BLaER1 treated with 17β-estradiol and CSF1 and Interleukin-3, amounts not matched to agents 10 nM and 100 nM (cell line): ENCODE results near the gene PSMA7.

ENCODE experiments used
- H3K27ac ChIP-seq, 11 experiments: shearing (Covaris generic); formaldehyde crosslinking; 2 replicates each; pipeline ENCODE4 v1.8.1; 2022
- H3K27me3 ChIP-seq, 11 experiments: shearing (Covaris generic); formaldehyde crosslinking; 2 replicates each; pipeline ENCODE4 v1.8.1; 2022
- H3K36me3 ChIP-seq, 11 experiments: shearing (Covaris generic); formaldehyde crosslinking; 2 replicates each; pipeline ENCODE4 v1.8.1; 2022
- H3K4me1 ChIP-seq, 10 experiments: shearing (Covaris generic); formaldehyde crosslinking; 2 replicates each; pipeline ENCODE4 v1.8.1; 2022
- H3K4me2 ChIP-seq, 11 experiments: shearing (Covaris generic); formaldehyde crosslinking; 2 replicates each; pipeline ENCODE4 v1.8.1; 2022
- H3K4me3 ChIP-seq, 10 experiments: shearing (Covaris generic); formaldehyde crosslinking; 2 replicates each; pipeline ENCODE4 v1.8.1; 2022
- H3K9ac ChIP-seq, 11 experiments: shearing (Covaris generic); formaldehyde crosslinking; 2 replicates each; pipeline ENCODE4 v1.8.1; 2022
- H3K9me3 ChIP-seq, 11 experiments: shearing (Covaris generic); formaldehyde crosslinking; replicated peaks in 1 of 11; 2 replicates each; pipeline ENCODE4 v1.8.1; 2022
- H4K20me1 ChIP-seq, 11 experiments: shearing (Covaris generic); formaldehyde crosslinking; 2 replicates each; pipeline ENCODE4 v1.8.1; 2022
- Cebpa-rat ChIP-seq, 11 experiments: shearing (Covaris generic); IDR thresholded peaks; 2 replicates each; pipeline ENCODE4 v1.8.1; 2022

PSMA7 gene

DNA sequence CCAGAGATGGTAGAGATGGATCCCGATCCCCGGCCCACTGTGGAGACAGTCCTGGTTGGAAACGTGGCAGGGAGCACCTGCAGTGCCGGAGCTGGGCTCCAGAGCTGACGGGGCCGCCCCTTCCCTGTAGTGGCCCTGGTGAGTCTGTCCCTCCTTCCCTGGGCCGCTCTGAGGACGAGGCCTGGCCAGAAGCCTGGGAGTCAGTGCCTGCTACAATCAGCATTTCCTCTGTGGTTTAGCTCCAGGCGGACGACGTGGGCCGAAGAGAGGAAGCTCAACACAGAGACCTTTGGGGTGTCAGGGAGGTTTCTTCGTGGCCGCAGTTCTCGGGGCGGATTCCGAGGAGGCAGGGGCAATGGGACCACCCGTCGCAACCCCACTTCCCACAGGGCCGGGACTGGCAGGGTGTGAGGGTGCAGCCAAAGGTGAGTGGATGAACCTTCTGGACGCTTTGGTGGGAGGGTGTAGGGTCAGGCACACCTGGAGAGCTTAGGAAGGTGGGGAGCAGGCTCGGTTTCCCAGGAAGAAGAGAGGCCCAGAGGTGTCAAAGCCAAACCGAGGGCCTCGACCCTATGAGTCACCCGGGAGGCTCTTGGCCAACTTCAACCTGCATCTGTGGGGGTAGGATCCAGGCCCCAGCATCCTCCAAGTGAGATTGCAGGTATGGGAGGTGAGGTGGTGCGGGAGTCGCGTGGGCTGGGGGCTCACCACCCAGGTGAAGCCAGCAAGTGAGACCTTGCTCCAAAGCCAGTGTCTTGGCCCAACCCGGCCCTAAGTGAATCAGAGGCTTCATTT is 9.9 kb downstream of the PSMA7 start:
- H3K27ac ChIP-seq = peak overlapping the region; percentile 62 to 86 (median 82)

GRCh38 chr20:62132421-62132820 is 10.8 kb downstream of the PSMA7 start:
- Histone ChIP-seq H3K4me2 (peak overlapping the region; percentile 93 to 100 (median 98)), H3K4me1 (peaks cover 88 to 99% (median 96%) of the 10 kb centered on the region in 10 experiments), H3K27ac (peak overlapping the region; percentile 62 to 86 (median 82)), H3K9ac (peak overlapping the region; percentile 65 to 78 (median 73); a peak in 21 of 22 replicates), H3K9me3 (no peaks in the 10 kb centered on the region), H3K36me3 (peaks cover 65 to 89% (median 77%) of the 10 kb centered on the region in 11 experiments), H3K4me3 (peak overlapping the region; percentile 31 to 67 (median 51); a peak in 19 of 20 replicates), H3K27me3 (no peaks in the 10 kb centered on the region), H4K20me1 (peaks cover 43 to 90% (median 70%) of the 10 kb centered on the region in 11 experiments)
- TF ChIP-seq Cebpa-rat (IDR thresholded peaks at IDR 0.05) = no peak

More for the DNA sequence above, 9.9 kb downstream of the PSMA7 start:
- Histone ChIP-seq H3K4me3 (peak overlapping the region; percentile 31 to 67 (median 51)), H3K36me3 (peaks cover 65 to 89% (median 77%) of the 10 kb centered on the region in 11 experiments), H3K9ac (peak overlapping the region; percentile 65 to 78 (median 73)), H3K9me3 (no peaks in the 10 kb centered on the region), H4K20me1 (peaks cover 43 to 90% (median 70%) of the 10 kb centered on the region in 11 experiments), H3K4me1 (peaks cover 81 to 97% (median 90%) of the 10 kb centered on the region in 10 experiments), H3K4me2 (peak overlapping the region; percentile 93 to 100 (median 98)), H3K27me3 (no peaks in the 10 kb centered on the region)
- TF ChIP-seq Cebpa-rat (IDR thresholded peaks at IDR 0.05) = no peak

DNA sequence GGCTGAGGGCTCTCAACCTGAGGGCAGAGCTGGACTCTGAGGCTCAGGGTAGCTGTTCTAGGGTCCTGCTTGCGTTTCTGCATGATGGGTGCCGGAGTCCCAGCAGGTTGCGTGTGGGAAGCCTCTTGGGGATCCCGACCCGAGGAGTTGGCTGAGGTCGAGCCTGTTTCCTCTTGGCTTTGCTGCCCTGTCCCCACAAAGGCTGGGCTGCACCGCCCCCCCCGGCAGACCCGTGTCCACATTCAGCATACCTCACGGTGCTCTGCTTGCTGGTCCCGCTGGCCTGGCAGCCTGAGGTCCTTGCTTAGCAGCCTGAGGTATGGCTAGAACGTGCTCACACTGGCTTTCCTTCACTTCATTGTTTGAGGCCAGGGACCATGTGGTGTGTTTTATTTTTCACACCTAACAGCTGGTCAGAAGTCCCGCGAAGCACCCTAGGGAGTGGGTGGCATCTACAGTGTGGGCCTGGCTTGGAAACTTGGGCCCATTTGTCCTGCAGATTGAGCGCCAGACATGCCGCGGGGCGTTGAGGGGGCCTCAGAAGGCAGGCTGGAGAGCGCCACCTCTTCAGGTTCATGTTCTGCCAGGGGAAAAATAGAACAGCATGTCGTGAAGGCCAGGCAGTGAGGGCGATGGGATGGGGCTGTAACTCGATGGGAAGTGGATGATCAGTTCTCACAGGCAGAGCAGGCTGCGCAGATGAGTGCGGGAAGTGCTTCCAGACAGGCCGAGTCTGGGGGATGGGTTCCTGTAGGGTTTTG is 11.5 kb downstream of the PSMA7 start:
- peaks cover 41 to 90% (median 69%) of the 10 kb centered on the region in 11 experiments for H4K20me1 ChIP-seq
- no peaks in the 10 kb centered on the region for H3K27me3 ChIP-seq
- H3K9ac ChIP-seq = peak overlapping the region; percentile 65 to 78 (median 73); a peak in 19 of 22 replicates
- peak overlapping the region in 9 of 10 experiments; percentile 44 to 67 (median 52); a peak in 15 of 20 replicates for H3K4me3 ChIP-seq
- peaks cover 91 to 100% (median 98%) of the 10 kb centered on the region in 10 experiments for H3K4me1 ChIP-seq
- H3K4me2 ChIP-seq = peak overlapping the region; percentile 93 to 100 (median 98)
- H3K27ac ChIP-seq = peak overlapping the region; percentile 62 to 86 (median 82)
- no peaks in the 10 kb centered on the region for H3K9me3 ChIP-seq
- no peak for TF ChIP-seq Cebpa-rat (IDR thresholded peaks at IDR 0.05)
- peaks cover 65 to 90% (median 78%) of the 10 kb centered on the region in 11 experiments for H3K36me3 ChIP-seq

GRCh38 chr20:62129731-62130531 is 13.3 kb downstream of the PSMA7 start:
- Histone ChIP-seq H3K27me3 (no peaks in the 10 kb centered on the region), H3K9ac (peak overlapping the region in 10 of 11 experiments; percentile 17 to 75 (median 64); a peak in 17 of 22 replicates), H3K9me3 (no peaks in the 10 kb centered on the region), H3K27ac (peak overlapping the region in 9 of 11 experiments; percentile 37 to 85 (median 77); a peak in 18 of 22 replicates), H3K4me2 (peak overlapping the region; percentile 93 to 100 (median 98)), H4K20me1 (peaks cover 32 to 90% (median 69%) of the 10 kb centered on the region in 11 experiments; a peak in 21 of 22 replicates), H3K4me1 (peaks cover 93 to 100% (median 99%) of the 10 kb centered on the region in 10 experiments), H3K4me3 (peak overlapping the region in 7 of 10 experiments; percentile 7 to 36 (median 34); a peak in 11 of 20 replicates), H3K36me3 (peaks cover 65 to 90% (median 78%) of the 10 kb centered on the region in 11 experiments)
- TF ChIP-seq Cebpa-rat (IDR thresholded peaks at IDR 0.05) = no peak

DNA sequence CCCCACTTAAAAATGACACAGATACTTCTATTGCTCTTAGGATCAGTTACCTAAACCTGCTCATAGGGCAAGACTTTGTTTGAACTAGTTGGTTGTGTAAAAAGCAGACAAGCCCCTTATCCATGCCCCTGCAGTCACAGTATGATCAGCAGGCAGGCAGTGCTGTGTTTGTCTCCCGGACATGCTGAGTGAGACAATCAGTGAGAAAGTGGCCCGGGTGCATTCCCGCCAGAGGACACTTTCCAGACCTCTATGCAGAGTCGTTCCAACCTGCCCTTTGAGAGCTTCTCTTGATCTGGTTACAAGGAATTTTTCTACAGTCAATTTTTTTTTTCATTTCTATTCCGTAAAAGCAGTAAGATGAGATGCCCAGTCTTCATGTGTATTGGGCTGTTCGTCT is 14.7 kb downstream of the PSMA7 start:
- Histone ChIP-seq H3K4me1 (peaks cover 93 to 100% (median 99%) of the 10 kb centered on the region in 10 experiments), H3K36me3 (peaks cover 66 to 91% (median 78%) of the 10 kb centered on the region in 11 experiments), H3K27ac (peak overlapping the region in 4 of 11 experiments; percentile 63 to 84 (median 80); a peak in 6 of 22 replicates), H3K4me3 (0 out of 20 replicates have a peak overlapping the region, but pooled peaks of 1 of the 10 experiments have one; percentile 7), H3K9me3 (no peaks in the 10 kb centered on the region), H3K9ac (peak overlapping the region in 6 of 11 experiments; percentile 4 to 74 (median 60); a peak in 7 of 22 replicates), H3K27me3 (no peaks in the 10 kb centered on the region), H4K20me1 (peaks cover 31 to 90% (median 72%) of the 10 kb centered on the region in 11 experiments), H3K4me2 (peak overlapping the region; percentile 93 to 100 (median 98))
- TF ChIP-seq Cebpa-rat (IDR thresholded peaks at IDR 0.05) = no peak

DNA sequence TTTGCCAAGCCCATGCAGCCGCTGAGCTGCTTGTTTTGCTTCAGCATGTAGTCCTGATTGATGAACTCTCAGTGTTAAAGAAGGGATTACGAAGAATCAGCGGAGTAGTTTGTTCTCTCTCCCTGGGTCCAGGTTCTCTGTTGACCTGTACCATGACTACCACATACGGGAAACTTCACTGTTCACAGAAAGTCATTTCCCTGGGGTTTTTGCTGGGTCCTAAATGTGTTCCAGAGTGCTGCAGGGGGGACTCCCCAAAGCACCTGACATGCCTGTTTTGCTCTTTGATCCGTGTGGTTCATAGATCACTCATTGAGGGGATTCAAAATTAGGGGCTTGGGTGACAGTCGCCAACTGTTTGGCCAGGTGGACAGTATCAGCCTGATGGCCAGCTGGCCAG is 15.4 kb downstream of the PSMA7 start:
- Histone ChIP-seq H3K4me2 (peak overlapping the region; percentile 93 to 100 (median 98)), H3K27me3 (no peaks in the 10 kb centered on the region), H3K9ac (peak overlapping the region in 6 of 11 experiments; percentile 2 to 73 (median 16); a peak in 3 of 22 replicates), H3K4me1 (peaks cover 86 to 97% (median 95%) of the 10 kb centered on the region in 10 experiments), H4K20me1 (peaks cover 31 to 90% (median 72%) of the 10 kb centered on the region in 11 experiments), H3K27ac (no peak overlapping the region), H3K4me3 (no peak overlapping the region), H3K36me3 (peaks cover 66 to 85% (median 77%) of the 10 kb centered on the region in 11 experiments), H3K9me3 (no peaks in the 10 kb centered on the region)
- TF ChIP-seq Cebpa-rat (IDR thresholded peaks at IDR 0.05) = no peak

DNA sequence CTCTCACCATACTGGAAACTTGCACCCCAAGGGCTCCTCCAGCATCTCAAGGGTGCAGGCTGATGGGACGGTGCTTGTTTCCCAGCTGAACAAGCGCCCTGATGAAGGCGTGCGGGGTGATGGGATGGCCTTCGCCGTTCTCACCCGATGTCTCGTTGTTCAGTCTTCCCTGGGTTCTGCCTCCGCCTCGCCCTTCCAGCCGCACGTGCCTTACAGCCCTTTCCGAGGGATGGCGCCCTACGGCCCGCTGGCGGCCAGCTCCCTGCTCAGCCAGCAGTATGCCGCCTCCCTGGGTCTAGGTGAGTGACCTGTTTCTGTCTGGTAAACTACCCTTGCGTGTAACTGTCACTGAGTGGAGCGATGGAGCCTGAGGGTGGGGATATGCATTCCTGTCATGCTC is 17.1 kb downstream of the PSMA7 start:
- Histone ChIP-seq H3K27ac (no peak overlapping the region), H3K4me2 (peak overlapping the region in 1 of 11 experiments; percentile 93; a peak in 1 of 22 replicates), H3K4me1 (peaks cover 70 to 84% (median 80%) of the 10 kb centered on the region in 10 experiments), H3K9me3 (no peaks in the 10 kb centered on the region), H3K4me3 (no peak overlapping the region), H3K9ac (peak overlapping the region in 1 of 11 experiments; percentile 23; a peak in 3 of 22 replicates), H3K27me3 (no peaks in the 10 kb centered on the region), H3K36me3 (peaks cover 54 to 69% (median 64%) of the 10 kb centered on the region in 11 experiments), H4K20me1 (peaks cover 28 to 79% (median 70%) of the 10 kb centered on the region in 11 experiments)
- TF ChIP-seq Cebpa-rat (IDR thresholded peaks at IDR 0.05) = no peak
